Chondrocyte (in vitro differentiated cells): ENCODE results near the gene S100A11. TPM values are rescaled to one million over a fixed set of nuclear protein-coding genes. Genes with fewer than 3 reads are reported as not detected.

Source experiments
- DNase-seq: peaks from one replicate; pipeline ENCODE4 v3.0.0; 2021; ENCODE audit warnings: mixed read lengths, low spot score
- H3K27ac Mint-ChIP-seq: one replicate; pipeline ENCODE4 v1.8.0; 2021; ENCODE audit warnings: mild to moderate bottlenecking, moderate library complexity, mixed read lengths; ENCODE audit not compliant: unreplicated experiment
- H3K27me3 Mint-ChIP-seq: 2 replicates; pipeline ENCODE4 v1.8.0; 2021; ENCODE audit warnings: low read depth, mixed read lengths
- H3K36me3 Mint-ChIP-seq: 2 replicates; pipeline ENCODE4 v1.8.0; 2021; ENCODE audit warnings: low read depth, mixed read lengths
- H3K4me1 Mint-ChIP-seq: 2 replicates; pipeline ENCODE4 v1.8.0; 2021; ENCODE audit warnings: low read depth, mild to moderate bottlenecking, mixed read lengths
- H3K4me3 Mint-ChIP-seq: one replicate; pipeline ENCODE4 v1.8.0; 2021; ENCODE audit warnings: mild to moderate bottlenecking, moderate library complexity, mixed read lengths; ENCODE audit not compliant: unreplicated experiment
- H3K9me3 Mint-ChIP-seq: 2 replicates; pipeline ENCODE4 v1.8.0; 2021; ENCODE audit warnings: low read depth, mixed read lengths
- CTCF ChIP-seq: fragments of 200-600 bp; sonication (generic); IDR thresholded peaks from 2 replicates; pipeline ENCODE4 v1.5.0; 2021; ENCODE audit warnings: antibody characterized with exemption, mild to moderate bottlenecking, moderate library complexity
- total RNA-seq: library from RNA; stranded (reverse); gene quantifications from 3 replicates; pipeline ENCODE4 v1.2.1, GENCODE V29; 2021

S100A11 gene
- total RNA-seq, 1 donor from 2014 or later: 741 TPM

DNA sequence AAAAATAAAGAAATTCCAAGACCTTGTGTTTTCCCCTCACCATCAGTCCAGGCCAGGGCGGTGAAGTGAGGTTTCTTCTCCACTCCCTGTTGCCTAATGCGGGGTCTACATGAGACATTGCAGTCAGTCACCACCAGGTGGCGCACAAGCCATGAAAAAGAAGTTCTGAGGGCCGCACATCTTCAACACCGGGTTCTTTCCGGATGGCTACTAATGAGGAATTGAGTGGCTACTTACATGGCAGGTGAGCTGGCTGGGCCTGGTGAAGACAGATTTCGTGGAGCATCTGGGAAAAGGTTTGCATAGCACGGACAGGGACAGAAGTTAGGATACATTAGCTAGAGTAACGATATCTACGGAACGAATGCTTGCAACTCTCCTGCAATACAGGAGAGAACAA lies 15.8 kb upstream of the S100A11 start:
- no peak for DNase-seq
- peak; percentile 94 for TF ChIP-seq CTCF
- Mint-ChIP-seq H3K9me3 (no peaks in the 10 kb centered on the region), H3K36me3 (no peaks in the 10 kb centered on the region), H3K27ac (no peak overlapping the region), H3K4me1 (peaks cover 14% of the 10 kb centered on the region), H3K4me3 (no peak overlapping the region), H3K27me3 (peaks cover 38% of the 10 kb centered on the region)

DNA sequence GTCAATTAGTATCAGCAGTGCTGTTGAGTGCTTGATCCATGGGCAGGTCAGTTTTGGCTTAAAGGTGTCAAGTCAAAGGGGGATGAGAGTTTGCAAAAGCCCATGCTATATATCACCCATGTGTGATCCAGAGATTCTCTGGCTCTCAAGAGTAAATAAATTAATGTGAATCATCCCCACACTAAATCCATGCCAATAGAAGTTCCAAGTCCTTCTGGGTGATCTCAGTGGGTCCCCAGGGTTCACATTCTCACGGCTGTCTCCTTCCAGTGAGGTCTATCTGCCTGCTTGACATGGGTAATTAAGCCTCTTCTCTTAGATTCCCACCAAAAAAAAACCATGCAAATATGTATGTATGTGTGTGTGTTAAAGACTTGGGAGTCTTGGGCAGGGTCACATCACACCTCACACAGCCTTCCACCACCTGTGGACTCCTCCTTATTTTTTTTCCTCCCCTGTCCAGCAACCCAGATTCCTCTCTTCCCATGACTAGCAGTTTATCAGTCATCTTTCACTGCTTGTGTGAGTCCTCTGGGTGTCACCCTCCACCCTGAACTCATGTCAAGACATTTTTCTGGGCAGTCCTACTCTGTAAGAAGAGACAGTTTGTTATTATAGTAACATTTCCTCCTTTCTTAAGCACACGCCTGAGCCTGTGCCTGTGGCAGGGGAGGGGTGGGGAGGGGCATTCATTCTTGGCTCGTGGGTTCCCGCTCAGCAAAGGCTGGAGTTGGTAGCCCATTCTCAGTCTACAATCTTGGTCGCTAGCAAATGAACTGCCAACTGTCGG lies 14.3 kb upstream of the S100A11 start:
- no peaks in the 10 kb centered on the region for H3K9me3 Mint-ChIP-seq
- no peak for DNase-seq
- no peaks in the 10 kb centered on the region for H3K36me3 Mint-ChIP-seq
- H3K4me1 Mint-ChIP-seq: peaks cover 20% of the 10 kb centered on the region
- no peak overlapping the region for H3K4me3 Mint-ChIP-seq
- peak overlapping the region; percentile 84 for H3K27ac Mint-ChIP-seq
- peaks cover 30% of the 10 kb centered on the region for H3K27me3 Mint-ChIP-seq
- TF ChIP-seq CTCF: no peak

- H3K4me3 Mint-ChIP-seq: no peak overlapping the region
- no peaks in the 10 kb centered on the region for H3K36me3 Mint-ChIP-seq
- no peaks in the 10 kb centered on the region for H3K9me3 Mint-ChIP-seq
- H3K4me1 Mint-ChIP-seq: peaks cover 22% of the 10 kb centered on the region
- no peak overlapping the region for H3K27ac Mint-ChIP-seq
- no peak for TF ChIP-seq CTCF
- H3K27me3 Mint-ChIP-seq: peaks cover 18% of the 10 kb centered on the region
- no peak for DNase-seq
These were observed 12.7 kb upstream of the S100A11 start for GRCh38 chr1:152049291-152050083.

DNA sequence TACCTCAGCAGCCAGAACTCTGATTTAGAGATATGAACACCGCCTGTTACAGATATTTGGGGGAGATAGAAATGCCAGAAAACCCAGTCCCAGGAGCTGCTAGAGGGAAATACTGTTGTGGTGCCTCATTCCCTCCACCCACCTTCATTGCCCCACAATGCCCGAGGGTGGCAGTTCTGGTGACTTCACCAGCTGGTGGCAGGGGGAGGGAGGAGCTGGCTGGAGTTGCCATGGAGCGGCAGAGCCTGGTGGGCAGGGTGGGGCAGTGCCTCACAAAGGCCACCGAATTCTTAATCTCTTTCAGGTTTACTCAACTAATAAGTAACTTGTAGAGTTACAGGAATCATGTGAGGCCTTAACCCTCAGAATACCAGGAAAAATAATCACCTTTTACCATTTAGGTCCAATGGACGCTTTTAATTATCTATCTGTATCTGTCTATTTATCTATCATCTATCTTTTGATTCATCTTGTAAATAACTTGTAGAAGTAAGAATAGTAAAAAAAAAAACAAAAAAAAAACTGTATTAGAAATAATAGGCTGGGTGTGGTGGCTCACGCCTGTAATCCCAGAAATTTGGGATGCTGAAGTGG lies 11.7 kb upstream of the S100A11 start:
- Mint-ChIP-seq H3K36me3 (no peaks in the 10 kb centered on the region), H3K9me3 (no peaks in the 10 kb centered on the region), H3K4me1 (peaks cover 25% of the 10 kb centered on the region), H3K4me3 (peak overlapping the region; percentile 69), H3K27ac (peak overlapping the region; percentile 100), H3K27me3 (peaks cover 8% of the 10 kb centered on the region)
- DNase-seq: peak; percentile 94
- no peak for TF ChIP-seq CTCF

GRCh38 chr1:152047730-152048415 lies 11.1 kb upstream of the S100A11 start:
- Mint-ChIP-seq H3K36me3 (no peaks in the 10 kb centered on the region), H3K9me3 (no peaks in the 10 kb centered on the region), H3K27ac (peak overlapping the region; percentile 100), H3K4me3 (peak overlapping the region; percentile 69), H3K4me1 (peaks cover 25% of the 10 kb centered on the region), H3K27me3 (peaks cover 3% of the 10 kb centered on the region)
- DNase-seq: peak; percentile 97
- peak; percentile 82 for TF ChIP-seq CTCF
